Body of pancreas (tissue), 4 donors: ENCODE results near the gene CLASP1. TPM values are rescaled to one million over a fixed set of nuclear protein-coding genes. Genes with fewer than 3 reads are reported as not detected.
"Not testable (repeated sequence)": the region's sequence is repeated elsewhere in the genome, so short reads cannot be mapped to it uniquely, and the experiment has no call there.

ENCODE experiments used
- ATAC-seq: fragments of 150-250 bp; one replicate; pipeline ENCODE4 v1.9.1; 2016
- DNase-seq, 4 donors: peaks; one replicate each; pipeline ENCODE4 v3.0.0-alpha.2; 2019
- H3K27ac ChIP-seq, 4 donors: fragments of 200-600 bp; sonication (generic); 1 replicate in 3 of 4; 2 replicates in 1 of 4; pipeline versions ENCODE4 v1.5.1 to v1.6.1; 2016 to 2019; ENCODE audit warnings: mild to moderate bottlenecking in 1 of 4, mixed read lengths in 1 of 4, moderate library complexity in 1 of 4
- H3K27me3 ChIP-seq, 2 donors: fragments of 200-600 bp; sonication (generic); one replicate each; pipeline ENCODE4 v1.6.0; 2016; ENCODE audit warnings: mild to moderate bottlenecking in 1 of 2
- H3K36me3 ChIP-seq, 2 donors: fragments of 200-600 bp; sonication (generic); replicated peaks in 1 of 2; 2 replicates each; pipeline ENCODE4 v1.5.1; 2016; ENCODE audit warnings: low read depth in 2 of 2; ENCODE audit not compliant: insufficient read depth in 1 of 2
- H3K4me1 ChIP-seq: fragments of 200-600 bp; sonication (generic); one replicate; pipeline ENCODE4 v1.6.0; 2016
- H3K4me3 ChIP-seq, 2 donors: fragments of 200-600 bp; sonication (generic); 1 replicate in 1 of 2; 2 replicates in 1 of 2; pipeline ENCODE4 v1.5.1; 2016 to 2019
- H3K9me3 ChIP-seq, 3 donors: fragments of 200-600 bp; sonication (generic); 1 replicate in 2 of 3; 2 replicates in 1 of 3; pipeline ENCODE4 v1.5.1; 2016
- CTCF ChIP-seq, 7 experiments: fragments of 450-650 bp in 4 of 7; fragments of 200-600 bp in 3 of 7; sonication (generic) in 3 of 7; IDR thresholded peaks; one replicate each; pipeline ENCODE4 v1.5.1; 2016 to 2019; ENCODE audit warnings: antibody characterized with exemption in 7 of 7
- POLR2A ChIP-seq, 3 donors: fragments of 450-650 bp; IDR thresholded peaks; one replicate each; pipeline ENCODE4 v1.6.1; 2016; ENCODE audit warnings: antibody characterized with exemption in 3 of 3, mild to moderate bottlenecking in 2 of 3
- WGBS, 2 donors: methylation state at CpG; one replicate each; pipeline ENCODE4 v1.1.5; 2017; 5-methylcytosine and 5-hydroxymethylcytosine counted together
- intact Hi-C: fragments of 100-400 bp; cut with DNase I; formaldehyde crosslinking; loops from one replicate; pipeline ENCODE4 v1.15.1; 2023
- total RNA-seq, 2 donors: library from RNA; depleted of rRNA; stranded (reverse); fragments of >200 nt; gene quantifications; one replicate each; pipeline ENCODE4 v1.1.0, GENCODE V29; 2016

The CLASP1 gene
- total RNA-seq, 2 donors from 2014 or later = 28.5 to 44.2 TPM

- peak; percentile 67 to 87 (median 76) for DNase-seq
- Histone ChIP-seq H3K9me3 (no peaks in the 10 kb centered on the region), H3K4me3 (no peak overlapping the region), H3K4me1 (peaks cover 24% of the 10 kb centered on the region), H3K27ac (peak overlapping the region in 2 of 4 donors; percentile 29 to 30), H3K36me3 (no peaks in the 10 kb centered on the region), H3K27me3 (no peaks in the 10 kb centered on the region)
- intact Hi-C loops = no loop called here
- TF ChIP-seq POLR2A (IDR thresholded peaks at IDR 0.05) = no peak
- peak in 6 of 7 experiments; percentile 20 to 66 (median 40) for TF ChIP-seq CTCF (IDR thresholded peaks at IDR 0.05)
- WGBS, 2 donors = 27 to 29% methylated on average over 8 of the region's 8 CpGs
- peak; percentile 77 for ATAC-seq
These were observed 169.3 kb downstream of the CLASP1 start for GRCh38 chr2:121479882-121480522.

- Histone ChIP-seq H3K36me3 (no peaks in the 10 kb centered on the region), H3K27me3 (no peaks in the 10 kb centered on the region), H3K27ac (no peak overlapping the region), H3K4me1 (peaks cover 24% of the 10 kb centered on the region), H3K9me3 (no peaks in the 10 kb centered on the region), H3K4me3 (no peak overlapping the region)
- ATAC-seq (no peak), DNase-seq (no peak)
- 83 to 87% methylated on average over 6 of the region's 6 CpGs for WGBS, 2 donors
- TF ChIP-seq POLR2A (IDR thresholded peaks at IDR 0.05) = no peak
- no peak for TF ChIP-seq CTCF (IDR thresholded peaks at IDR 0.05)
- intact Hi-C loops = no loop called here
These were observed 170.1 kb downstream of the CLASP1 start for GRCh38 chr2:121478996-121479745.

- H3K4me3 ChIP-seq, intact Hi-C loops, ATAC-seq, H3K9me3 ChIP-seq, DNase-seq, H3K27ac ChIP-seq, H3K27me3 ChIP-seq, H3K36me3 ChIP-seq: not testable (repeated sequence)
- 95 to 96% methylated on average over 7 of the region's 7 CpGs for WGBS, 2 donors
- H3K4me1 ChIP-seq = peaks cover 24% of the 10 kb centered on the region
These were observed 170.8 kb downstream of the CLASP1 start for GRCh38 chr2:121478358-121478995.

- H3K9me3 ChIP-seq = no peaks in the 10 kb centered on the region
- no peak overlapping the region for H3K4me3 ChIP-seq
- ATAC-seq (no peak), DNase-seq (no peak)
- H3K27ac ChIP-seq = no peak overlapping the region
- 90 to 92% methylated on average over 3 of the region's 3 CpGs for WGBS, 2 donors
- no peaks in the 10 kb centered on the region for H3K27me3 ChIP-seq
- H3K4me1 ChIP-seq = peaks cover 35% of the 10 kb centered on the region
- no peaks in the 10 kb centered on the region for H3K36me3 ChIP-seq
- intact Hi-C loops = no loop called here
- TF ChIP-seq POLR2A (IDR thresholded peaks at IDR 0.05) (no peak), CTCF (IDR thresholded peaks at IDR 0.05) (no peak)
These were observed 172.6 kb downstream of the CLASP1 start for GRCh38 chr2:121476684-121477083.

GRCh38 chr2:121475811-121476571 is 173.3 kb downstream of the CLASP1 start:
- H3K36me3 ChIP-seq = no peaks in the 10 kb centered on the region
- H3K4me1 ChIP-seq = peaks cover 36% of the 10 kb centered on the region
- no peak overlapping the region for H3K4me3 ChIP-seq
- ATAC-seq = no peak
- no peaks in the 10 kb centered on the region for H3K27me3 ChIP-seq
- no peak overlapping the region for H3K27ac ChIP-seq
- TF ChIP-seq CTCF (IDR thresholded peaks at IDR 0.05) (no peak), POLR2A (IDR thresholded peaks at IDR 0.05) (no peak)
- intact Hi-C loops = no loop called here
- 90 to 94% methylated on average over 4 of the region's 4 CpGs for WGBS, 2 donors
- DNase-seq = no peak
- H3K9me3 ChIP-seq = no peaks in the 10 kb centered on the region
